Prostate gland (tissue), 2 donors: ENCODE data around the gene WDR44.

ENCODE experiments used
- POLR2A ChIP-seq: fragments of 450-650 bp; IDR thresholded peaks from one replicate; pipeline ENCODE4 v1.6.1; 2016; ENCODE audit warnings: antibody characterized with exemption, mild to moderate bottlenecking
- POLR2AphosphoS5 ChIP-seq: sonication (generic); formaldehyde crosslinking; IDR thresholded peaks from one replicate; pipeline ENCODE4 v1.6.1; 2017; ENCODE audit warnings: antibody characterized with exemption
- TF ChIP-seq, protein P1 (sequence below), 4 experiments: fragments of 200-600 bp in 2 of 4; fragments of 450-650 bp in 2 of 4; sonication (generic) in 2 of 4; IDR thresholded peaks; 1 replicate in 3 of 4; 2 replicates in 1 of 4; pipeline ENCODE4 v1.5.1; 2016 to 2019; ENCODE audit warnings: antibody characterized with exemption in 4 of 4, mild to moderate bottlenecking in 2 of 4, moderate library complexity in 2 of 4

DNA sequence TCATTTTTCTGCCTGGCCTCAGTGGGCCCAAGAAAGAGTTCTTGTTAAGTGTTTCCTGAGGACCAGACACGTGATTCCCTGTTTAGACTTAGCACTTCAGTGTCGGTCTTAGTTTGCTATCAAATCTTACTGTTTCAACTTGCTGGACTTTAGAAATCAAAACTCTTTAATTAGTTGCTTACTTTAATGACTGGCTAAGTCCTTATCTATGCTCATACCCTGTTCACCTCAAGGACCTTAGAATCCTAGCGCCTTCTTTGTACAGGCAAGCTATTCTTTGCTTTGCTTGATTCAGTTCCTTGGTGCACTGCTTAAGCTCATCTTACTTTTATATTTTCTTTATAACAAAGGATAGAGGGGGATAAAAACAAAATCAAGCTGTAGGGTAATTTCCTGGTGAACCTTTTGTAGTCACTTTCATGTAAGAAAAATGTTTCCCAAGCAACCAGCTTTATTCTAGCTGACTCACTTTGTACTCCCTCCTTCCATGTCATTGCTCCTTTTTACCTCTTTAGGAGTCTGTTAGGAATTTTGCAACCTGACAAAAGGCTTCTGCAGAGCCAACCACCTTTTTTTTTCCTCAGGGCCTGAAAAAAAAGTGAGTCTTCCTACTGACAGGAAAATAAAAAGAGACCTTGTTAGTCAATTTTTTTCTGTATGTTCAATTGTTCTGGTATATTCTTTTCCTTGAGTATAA lies 14.7 kb downstream of the WDR44 start:
- TF ChIP-seq POLR2AphosphoS5: no peak
- TF ChIP-seq, protein P1, sequence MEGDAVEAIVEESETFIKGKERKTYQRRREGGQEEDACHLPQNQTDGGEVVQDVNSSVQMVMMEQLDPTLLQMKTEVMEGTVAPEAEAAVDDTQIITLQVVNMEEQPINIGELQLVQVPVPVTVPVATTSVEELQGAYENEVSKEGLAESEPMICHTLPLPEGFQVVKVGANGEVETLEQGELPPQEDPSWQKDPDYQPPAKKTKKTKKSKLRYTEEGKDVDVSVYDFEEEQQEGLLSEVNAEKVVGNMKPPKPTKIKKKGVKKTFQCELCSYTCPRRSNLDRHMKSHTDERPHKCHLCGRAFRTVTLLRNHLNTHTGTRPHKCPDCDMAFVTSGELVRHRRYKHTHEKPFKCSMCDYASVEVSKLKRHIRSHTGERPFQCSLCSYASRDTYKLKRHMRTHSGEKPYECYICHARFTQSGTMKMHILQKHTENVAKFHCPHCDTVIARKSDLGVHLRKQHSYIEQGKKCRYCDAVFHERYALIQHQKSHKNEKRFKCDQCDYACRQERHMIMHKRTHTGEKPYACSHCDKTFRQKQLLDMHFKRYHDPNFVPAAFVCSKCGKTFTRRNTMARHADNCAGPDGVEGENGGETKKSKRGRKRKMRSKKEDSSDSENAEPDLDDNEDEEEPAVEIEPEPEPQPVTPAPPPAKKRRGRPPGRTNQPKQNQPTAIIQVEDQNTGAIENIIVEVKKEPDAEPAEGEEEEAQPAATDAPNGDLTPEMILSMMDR (IDR thresholded peaks at IDR 0.05): no peak
- TF ChIP-seq POLR2A: no peak
